ENCODE results near the gene SPSB3.

SPSB3 gene

DNA sequence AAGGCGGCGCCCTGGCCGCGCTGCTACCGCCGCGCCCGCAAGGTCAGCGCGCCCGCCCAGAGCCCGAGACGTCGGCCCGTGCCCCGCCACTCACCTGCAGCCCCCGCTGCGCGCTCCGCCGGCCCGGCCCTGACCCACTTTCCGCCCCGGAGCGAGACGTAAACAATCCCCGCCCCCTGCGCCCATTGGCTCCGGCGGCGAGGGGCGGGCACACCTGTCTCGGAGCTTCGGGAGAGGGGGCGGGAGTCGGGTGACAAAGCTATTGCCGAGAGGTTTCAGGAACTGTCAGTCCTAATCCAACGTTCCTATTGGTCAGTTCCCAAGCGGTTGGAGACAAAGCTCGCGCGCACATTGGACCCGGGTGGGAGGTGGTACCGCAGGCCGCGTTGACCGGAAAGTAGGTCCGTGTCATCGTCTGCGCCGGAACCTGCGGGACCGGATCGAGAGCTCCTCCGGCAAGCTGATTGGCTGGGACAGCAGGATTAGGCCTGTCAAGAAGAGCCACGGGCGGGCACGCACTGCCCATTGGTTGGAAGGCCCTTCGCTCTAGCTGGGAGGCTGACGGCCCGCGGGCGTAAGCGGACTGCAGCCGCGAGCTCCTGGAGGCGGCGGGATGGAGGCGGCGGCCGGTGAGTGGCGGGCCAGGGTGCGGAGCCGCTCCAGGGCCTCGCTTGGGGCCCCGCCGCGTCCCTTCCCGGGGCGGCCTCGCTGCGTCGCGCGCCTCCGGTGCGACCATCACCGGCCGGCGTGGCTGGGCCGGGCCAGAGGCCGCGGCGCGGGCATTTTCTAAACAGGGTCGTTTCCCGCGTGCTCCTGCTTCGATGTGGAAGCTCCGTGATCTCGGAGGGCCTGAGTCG, at the start of gene SPSB3, which contains the start of gene NUBP2:
SPSB3 (minus strand) TSS at position 164 of the 857 bp plus-strand sequence. CDS start 1,088 bp downstream, outside the sequence.
NUBP2 (plus strand) TSS at position 553 of the 857 bp plus-strand sequence; CDS start at position 614, 61 bp downstream.
- DNase-seq, result peak; percentile 100

DNA sequence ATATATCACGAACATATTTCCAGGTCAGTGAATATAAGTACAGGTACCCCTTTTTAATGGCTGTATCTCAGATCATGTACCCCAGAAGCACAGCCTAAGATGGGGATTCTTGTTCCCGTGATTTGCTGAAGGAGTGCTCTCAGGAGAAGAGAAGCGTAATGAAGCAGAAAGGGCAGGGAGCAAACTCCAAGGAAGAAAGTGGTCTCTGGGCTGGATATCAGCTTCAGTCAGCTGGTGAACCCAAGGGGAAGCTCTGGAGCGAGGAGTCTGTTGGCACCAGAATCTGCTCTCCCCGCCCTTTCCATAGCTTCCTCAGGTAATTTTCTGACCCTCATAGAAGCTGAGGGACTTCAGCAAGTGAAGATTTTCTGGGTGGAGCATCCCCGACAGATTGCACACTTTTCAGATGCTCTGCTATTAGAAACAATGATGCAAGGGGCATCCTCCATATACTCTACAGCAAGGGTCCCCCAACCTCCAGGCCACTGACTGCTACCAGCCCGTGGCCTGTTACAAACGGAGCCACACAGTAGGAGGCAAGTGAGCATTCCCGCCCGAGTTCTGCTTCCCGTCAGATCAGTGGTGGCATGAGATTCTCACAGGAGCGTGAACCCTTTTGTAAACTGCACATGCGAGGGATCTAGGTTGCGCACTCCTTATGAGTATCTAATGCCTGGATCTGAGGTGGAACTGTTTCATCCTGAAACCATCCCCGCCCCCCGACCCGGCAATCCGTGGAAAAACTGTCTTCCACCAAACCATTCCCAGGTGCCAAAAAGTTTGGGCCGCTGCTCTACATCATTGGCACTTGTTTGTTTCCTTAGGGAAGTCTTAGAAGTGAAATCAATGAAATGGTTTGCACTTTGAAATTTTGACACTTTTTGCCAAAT, 49.1 kb upstream of the SPSB3 start:
- DNase-seq, result no peak

DNA sequence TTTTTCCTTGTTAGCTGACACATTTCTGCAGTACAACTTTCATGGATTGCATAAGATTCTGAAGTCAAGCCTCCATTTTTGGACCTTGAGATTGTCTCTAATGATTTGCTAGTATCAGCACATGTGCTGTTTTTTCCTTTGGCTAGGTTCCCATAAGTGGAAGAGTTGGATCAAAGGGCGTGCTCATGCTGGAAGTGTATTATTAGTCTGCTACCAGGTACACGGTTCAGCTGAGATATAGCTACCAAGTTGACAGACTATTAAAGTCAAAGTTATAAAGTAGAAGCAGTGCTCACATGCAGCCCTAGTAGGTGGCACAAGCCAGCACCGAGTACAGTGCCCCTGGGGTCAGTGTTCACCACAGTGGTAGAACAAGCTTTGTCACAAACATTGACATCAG, 47.8 kb upstream of the SPSB3 start:
- DNase-seq, result no peak

DNA sequence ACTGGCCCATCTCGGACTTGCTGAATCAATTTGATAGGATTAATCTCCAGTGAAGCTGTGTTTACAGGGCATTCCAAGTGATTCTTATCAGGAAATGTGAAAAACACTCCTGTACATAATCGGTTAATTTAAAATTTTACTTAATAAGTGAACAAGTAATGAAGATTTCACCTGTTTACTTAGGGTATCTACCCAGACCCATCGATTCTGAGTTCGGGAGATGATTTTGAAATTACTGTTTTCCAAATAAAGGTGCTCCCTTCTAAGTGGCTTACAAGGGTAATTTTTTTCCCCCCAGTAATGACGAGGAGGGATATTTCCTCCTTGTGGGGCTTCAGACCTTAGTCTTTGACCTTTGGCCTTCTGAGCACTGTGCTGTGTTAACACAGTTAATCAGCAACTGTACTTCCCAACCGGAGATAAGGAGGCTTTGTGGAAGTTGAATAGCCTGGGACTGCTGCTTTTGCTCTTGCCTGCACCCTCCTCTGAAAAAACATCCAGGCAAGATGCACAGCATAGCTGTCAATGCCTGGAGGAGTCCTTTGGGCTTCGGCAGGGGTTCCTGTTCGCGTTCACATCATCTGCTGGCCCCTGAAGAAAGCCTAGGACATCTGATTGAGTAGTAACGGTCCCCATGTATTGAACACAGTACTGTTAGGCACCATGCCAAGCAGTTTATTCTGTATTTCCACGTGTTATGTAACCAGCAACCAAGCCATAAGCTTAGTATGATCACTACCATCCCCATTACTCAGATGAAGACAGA, 46.5 kb upstream of the SPSB3 start:
- DNase-seq, result no peak

DNA sequence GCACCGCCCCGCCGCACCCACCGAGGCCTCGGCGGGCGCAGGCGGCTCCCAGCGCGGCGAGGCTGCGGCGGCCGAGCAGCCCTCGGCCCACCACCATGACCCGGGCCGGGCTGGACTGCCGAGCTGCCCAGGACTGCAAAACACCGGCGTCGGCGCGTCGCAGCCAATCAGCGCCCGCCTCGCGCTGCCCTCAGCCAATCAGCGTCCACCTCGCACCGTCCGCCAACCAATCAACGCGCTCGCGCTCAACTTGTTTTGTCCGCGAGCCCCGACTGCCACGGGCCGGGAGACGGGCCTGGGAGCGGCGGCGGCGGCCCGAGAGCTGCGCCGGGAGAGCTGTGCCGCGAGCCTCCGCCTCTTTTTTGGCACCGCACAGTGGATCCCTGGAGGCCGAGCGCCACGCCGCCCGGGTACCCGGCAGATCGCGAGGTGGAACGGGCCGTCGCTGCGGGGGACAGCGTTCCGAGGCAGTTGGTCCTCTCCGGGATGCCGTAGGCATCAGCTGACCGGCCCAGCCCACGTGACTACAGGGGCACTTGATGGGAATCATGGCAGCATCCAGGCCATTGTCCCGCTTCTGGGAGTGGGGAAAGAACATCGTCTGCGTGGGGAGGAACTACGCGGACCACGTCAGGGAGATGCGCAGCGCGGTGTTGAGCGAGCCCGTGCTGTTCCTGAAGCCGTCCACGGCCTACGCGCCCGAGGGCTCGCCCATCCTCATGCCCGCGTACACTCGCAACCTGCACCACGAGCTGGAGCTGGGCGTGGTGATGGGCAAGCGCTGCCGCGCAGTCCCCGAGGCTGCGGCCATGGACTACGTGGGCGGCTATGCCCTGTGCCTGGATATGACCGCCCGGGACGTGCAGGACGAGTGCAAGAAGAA, 44.6 kb upstream of the SPSB3 start, which contains the start of the genes FAHD1 and HAGH:
FAHD1 (plus strand) TSS at position 516 of the 883 bp plus-strand sequence; CDS start at position 549, 33 bp downstream.
HAGH (minus strand) TSS at position 135 of the 883 bp plus-strand sequence; CDS start at position 97, 38 bp downstream.
- peak; percentile 92 for DNase-seq

DNA sequence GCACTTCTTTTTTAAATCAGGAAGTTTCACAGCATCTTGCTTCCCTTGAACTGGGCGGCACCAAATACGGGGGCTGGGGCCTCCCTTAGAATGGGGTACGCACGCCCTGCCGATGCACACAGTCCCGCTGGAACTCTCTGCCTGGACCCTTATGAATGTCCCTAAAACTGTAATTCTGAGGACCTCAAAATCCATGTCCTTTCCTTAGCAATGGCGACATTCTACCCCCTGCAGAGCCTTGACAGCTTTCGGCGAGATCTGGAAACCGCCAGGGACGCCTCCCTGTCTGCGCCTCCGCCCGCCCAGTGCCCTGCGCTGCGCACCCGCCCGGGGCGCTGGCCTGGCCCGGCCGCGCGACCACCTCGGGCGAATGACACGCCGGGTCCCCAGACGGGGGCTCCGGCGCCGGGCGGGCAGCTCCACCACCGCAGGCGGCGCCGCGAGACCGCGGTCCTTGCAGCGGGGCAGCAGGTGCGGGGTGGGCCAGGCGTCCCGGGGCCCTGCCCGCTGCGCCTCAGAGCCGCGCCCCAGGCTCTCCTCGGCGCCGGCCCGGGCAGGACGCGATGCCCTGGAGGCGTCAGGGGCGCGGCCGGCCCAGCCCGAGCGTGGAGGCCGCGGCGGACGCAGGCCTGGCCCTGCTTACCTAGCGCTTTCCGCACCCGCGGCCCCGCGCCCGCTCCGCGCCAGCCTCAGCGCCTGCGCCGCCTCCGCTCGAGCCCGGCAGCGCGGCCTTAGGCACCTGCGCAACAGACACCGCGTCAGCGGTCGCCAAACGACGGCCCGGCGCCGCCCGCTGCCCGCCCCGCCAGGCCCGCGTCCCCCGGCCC, 43.7 kb upstream of the SPSB3 start:
- DNase-seq, result peak; percentile 54

DNA sequence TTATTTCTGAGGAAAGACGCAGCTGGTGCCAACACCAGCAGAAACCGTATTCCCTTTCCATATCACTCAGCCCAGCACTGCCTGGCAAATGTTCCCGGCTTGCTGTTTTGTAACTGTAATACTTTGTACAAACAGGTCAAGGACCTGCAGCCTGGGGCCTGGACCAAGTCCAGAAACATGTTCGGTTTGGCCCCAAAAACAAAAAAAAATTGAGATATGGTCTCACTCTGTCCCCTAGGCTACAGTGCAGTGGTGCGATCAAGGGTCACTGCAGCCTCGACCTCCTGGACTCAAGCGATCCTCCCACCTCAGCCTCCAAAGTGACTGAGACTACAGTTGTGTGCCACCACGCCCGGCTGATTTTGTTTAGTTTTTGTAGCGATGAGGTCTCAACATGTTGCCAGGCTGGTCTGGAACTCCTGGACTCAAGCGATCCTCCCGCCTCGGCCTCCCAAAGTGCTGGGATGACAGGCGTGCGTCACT, 43.1 kb upstream of the SPSB3 start:
- no peak for DNase-seq

DNA sequence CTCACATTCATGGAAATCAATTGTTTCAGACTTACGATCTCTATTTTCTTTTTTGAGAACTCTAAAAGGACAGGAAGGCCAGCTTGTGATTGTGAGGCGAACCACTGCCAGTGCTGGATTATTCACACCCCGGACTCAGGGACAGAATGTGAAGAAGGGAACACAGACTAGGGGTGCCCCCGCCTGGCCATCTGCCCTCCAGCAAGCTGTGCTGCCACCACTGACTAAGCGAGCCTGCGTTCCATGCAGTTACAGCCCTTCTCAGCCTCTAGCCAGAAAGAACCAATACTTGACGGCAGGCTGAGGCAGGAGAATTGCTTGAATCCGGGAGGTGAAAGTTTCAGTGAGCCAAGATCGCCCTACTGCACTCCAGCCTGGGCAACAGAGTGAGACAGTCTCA, 41.5 kb upstream of the SPSB3 start:
- DNase-seq, result peak; percentile 52

DNA sequence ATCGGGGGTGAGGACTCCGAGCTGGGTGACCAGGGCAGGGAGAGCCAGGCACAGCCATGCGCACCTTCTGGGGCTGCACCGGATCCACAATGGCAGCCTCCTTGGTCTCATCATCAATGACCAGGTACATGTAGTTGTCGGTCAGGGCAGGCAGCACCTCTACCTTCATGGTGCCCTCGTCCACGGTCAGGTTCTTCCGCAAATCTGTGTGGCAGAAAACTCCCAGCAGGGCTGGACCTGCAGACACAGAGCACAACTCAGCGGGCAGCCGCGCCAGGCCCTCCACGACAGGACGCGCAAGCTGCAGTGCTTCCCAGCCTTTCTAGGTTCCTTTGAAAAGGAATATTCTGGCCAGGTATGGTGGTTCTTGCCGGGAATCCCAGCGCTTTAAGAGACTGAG, 40.4 kb upstream of the SPSB3 start:
- DNase-seq, result no peak

DNA sequence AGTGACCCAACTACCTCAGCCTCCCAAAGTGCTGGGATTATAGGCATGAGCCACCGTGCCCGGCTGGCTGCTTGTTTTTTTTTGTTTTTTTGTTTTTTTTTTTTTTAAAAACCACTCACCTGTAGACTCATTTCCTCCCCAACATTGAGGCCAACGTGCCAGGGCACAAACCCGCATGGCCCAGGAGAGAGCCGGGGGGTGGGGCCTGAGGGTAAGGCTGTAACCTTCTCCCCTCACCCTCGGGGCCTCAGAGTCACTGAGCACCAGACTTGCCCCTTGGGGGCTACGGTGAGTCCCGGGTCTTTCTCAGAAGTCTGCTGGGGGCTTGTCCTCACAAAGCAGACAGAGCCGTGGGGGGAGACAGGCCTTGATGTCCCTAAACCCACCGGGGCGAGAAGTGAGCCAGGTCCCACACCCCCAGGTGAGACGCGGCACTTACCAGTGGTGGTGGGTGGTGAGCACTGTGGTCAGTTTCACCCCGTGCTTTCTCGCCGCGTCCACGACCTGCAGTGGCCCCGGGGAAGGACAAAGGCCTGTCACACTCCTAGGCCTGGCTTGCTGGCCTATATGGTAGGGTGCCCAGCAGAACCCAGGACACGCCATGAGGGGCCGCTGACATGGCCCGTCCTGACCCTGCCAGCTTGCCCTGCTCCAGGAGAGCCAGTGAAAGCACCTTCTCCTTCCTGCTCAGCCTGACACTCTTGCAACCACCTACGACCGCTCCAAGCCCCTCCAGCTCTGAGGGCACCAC, 39.7 kb upstream of the SPSB3 start:
- DNase-seq, result no peak

DNA sequence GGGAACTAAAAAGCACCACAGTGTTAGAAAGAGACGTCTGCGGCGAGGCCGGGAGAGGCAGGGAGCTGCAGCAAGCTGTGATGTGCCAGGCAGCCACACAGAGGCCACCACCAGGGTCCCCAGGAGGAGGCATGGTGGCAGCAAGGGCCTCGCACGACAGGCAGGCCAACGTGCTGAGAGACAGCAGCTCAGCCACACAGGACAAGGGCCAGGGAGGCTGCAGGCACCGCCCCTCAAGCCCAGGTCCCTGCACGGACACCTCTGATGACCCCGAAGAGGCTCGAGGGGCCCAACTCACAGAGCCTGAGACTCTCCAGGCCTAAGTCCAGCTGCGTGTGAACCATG, 38.5 kb upstream of the SPSB3 start:
- no peak for DNase-seq

DNA sequence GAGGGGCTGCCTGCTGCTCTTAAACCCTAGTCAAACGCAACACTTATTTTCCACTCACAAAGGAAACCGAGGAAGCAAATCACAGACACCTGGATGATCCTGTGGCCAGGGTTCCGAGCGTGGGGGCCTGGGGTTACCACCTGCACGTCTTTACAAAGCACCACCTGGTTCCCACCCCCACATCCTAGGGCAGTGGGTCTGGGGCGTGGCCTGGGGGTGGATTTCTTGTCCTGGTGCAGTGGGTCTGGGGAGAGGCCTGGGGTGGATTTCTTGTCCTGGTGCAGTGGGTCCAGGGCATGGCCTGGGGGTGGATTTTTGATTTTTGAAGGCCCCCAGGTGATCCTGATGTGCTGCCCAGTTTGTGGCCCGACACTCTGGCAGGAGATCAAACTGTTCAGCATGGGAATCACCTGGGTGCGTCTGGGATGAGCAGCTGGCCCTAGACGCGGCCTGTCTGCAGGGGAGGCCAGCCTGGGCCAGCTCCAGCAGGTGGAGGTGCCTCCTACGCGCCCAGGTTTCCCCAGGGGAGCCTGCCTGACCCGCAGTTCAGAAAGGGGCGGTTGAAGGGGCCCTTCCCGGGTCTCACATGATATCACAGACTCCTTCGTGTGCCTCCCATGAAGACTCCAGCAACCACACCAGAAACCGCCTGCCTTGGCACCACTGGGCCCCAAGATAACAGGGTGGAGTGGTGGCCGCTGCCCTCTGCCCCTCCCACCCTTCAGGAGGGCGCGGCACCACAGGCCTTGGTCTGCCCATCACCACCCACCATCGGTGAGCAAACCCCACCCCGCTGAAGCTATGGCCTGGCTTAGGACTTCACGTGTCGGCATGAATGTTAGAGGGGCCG, 38.0 kb upstream of the SPSB3 start:
- no peak for DNase-seq

DNA sequence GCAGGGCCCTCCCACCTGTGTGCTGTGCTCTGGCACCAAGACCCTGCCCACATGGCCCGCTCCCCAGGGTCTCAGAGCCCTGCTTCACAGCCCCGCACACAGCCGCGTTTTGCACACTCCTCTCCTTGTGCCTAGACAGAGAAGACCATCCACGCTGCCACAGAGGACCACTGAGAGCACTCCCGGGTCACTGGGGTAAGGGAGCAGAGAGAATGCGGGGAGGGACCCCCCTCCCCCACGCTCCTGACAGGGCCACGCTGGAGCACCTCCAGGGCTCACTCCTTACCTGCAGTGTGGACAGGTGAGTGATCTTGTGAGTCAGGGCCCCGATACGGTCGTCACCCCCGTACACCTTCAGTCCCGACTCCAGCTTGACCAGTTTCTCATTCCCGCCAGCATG, 37.2 kb upstream of the SPSB3 start:
- no peak for DNase-seq

DNA sequence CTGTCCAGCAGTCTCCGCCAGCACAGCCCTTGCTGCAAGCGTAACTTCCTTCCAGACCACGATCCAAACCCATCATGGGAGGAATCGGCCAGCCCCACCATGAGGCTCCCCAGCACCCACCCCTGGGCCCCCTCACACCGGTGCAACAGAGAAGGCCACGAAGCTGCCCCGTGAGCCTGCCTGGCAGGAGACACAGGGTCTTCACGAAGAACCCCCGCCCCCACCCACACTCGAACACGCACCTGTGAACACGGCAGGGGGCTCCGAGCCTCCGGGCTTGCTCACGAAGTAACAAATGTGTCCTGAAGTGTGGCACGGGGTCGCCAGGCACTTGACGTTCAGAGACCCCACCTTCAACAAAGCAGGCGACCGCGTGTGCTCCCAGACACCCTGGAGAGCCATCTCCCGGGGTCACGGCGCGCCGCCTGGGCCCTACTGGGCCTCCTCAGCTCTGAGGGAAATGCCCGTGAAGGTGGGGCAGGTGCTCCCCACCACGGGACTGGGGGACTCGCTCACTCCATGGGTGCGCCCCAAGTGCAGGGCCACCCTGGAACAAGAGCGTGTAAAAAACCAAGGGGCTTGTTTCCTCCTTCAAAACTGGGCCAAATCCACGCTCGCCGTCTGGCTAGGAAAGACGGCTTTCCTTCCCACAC, 36.6 kb upstream of the SPSB3 start:
- no peak for DNase-seq

DNA sequence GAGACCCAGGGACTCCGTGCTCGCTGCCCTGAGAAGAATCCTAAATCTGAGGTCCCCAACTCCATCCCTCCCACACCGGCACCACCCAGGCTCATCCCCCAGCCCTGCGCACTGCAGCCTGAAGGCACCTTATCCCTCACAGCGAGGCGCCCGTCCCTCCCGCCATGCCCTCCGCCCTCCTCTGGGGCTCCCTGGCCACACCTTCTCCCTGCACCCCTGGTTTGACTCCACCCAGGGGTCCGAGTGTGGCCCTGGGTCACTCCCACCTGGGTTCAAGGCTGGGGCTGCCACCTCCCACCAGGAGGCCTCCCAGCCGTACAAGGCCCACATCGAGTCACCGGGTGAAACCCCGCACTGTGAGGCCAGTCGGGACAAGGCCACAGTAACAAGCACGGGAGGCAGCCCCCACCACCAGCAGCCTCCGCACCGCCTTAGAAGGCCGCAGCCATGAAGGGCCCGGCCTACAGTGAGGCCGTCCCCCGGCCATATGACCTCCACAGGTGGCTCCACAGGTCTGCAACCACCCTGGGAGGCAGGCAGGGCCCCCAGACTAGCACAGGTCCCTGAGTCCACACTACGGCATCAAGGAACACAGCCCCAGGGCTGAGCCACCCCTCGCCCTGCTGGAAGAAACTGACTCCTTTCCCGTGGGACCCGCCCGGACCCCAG, 36.0 kb upstream of the SPSB3 start:
- DNase-seq, result no peak

DNA sequence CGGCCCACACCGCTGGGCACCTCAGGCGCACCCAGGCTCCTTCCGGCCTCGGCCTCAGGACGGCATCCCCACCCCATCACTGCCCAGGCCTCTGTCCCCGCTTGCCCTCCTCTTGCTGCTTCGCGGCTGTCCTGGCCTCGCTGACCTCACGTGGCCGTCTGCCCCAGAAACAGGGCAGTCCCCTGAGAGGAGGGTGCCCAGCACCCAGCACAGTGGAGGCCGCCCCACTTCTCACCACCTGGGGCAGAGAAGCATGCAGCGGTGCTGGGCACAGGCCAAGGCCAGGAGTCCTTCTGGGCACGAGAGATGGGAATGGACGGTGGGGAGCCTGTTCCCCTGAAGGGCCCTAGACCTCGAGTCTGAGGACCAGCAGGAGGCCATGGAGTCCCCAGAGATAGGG, 35.3 kb upstream of the SPSB3 start:
- no peak for DNase-seq

DNA sequence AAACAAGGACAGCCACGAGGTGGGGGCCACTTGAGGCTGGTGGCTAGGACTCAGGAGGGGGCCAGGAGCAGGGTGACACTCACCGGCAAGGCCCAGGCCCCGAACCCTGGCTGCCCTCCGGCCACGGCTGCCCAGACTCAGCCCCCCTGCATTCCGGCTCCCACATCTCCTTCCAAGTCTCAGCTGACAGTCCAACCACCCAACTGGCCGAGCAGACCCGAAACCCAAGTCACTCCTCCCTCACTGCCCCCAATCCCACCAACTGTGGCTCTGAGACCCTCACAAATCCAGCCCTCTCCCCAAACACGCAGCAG, 34.9 kb upstream of the SPSB3 start:
- no peak for DNase-seq

Measured in EL (cell line).